Sigmoid colon (tissue), 7 donors: ENCODE measurements around the gene YIPF3. TPM values are rescaled to one million over a fixed set of nuclear protein-coding genes. Genes with fewer than 3 reads are reported as not detected.

Experiments
- DNase-seq: peaks from one replicate; pipeline ENCODE4 v3.0.0-alpha.2; 2019
- H3K27ac ChIP-seq, 4 donors: fragments of 200-600 bp; sonication (generic); one replicate each; pipeline ENCODE4 v1.5.1; 2016 to 2019; ENCODE audit warnings: mild to moderate bottlenecking in 1 of 4
- H3K27me3 ChIP-seq, 3 donors: fragments of 200-600 bp; sonication (generic); one replicate each; pipeline ENCODE4 v1.5.1; 2019; ENCODE audit warnings: mild to moderate bottlenecking in 1 of 3
- H3K36me3 ChIP-seq, 4 donors: fragments of 200-600 bp; sonication (generic); one replicate each; pipeline ENCODE4 v1.5.1; 2016 to 2019
- H3K4me1 ChIP-seq, 4 donors: fragments of 200-600 bp; sonication (generic); one replicate each; pipeline ENCODE4 v1.5.1; 2017 to 2019
- H3K4me3 ChIP-seq, 4 donors: fragments of 200-600 bp; sonication (generic); one replicate each; pipeline ENCODE4 v1.5.1; 2017 to 2019; ENCODE audit warnings: mild to moderate bottlenecking in 2 of 4, moderate library complexity in 1 of 4
- H3K9me3 ChIP-seq, 4 donors: fragments of 200-600 bp in 3 of 4; sonication (generic) in 3 of 4; one replicate each; pipeline versions ENCODE4 v1.5.1 to v1.6.1; 2013 to 2019
- EP300 ChIP-seq, 4 donors: sonication (generic); formaldehyde crosslinking; IDR thresholded peaks; one replicate each; pipeline ENCODE4 v1.6.1; 2017; ENCODE audit warnings: antibody characterized with exemption in 4 of 4
- POLR2A ChIP-seq, 2 donors: fragments of 450-650 bp; IDR thresholded peaks; one replicate each; pipeline ENCODE4 v1.6.1; 2016; ENCODE audit warnings: antibody characterized with exemption in 2 of 2, mild to moderate bottlenecking in 2 of 2, moderate library complexity in 2 of 2
- POLR2AphosphoS5 ChIP-seq, 4 donors: sonication (generic); formaldehyde crosslinking; IDR thresholded peaks; one replicate each; pipeline ENCODE4 v1.6.1; 2017; ENCODE audit warnings: antibody characterized with exemption in 4 of 4
- WGBS, 2 donors: extraction: QIAGEN DNeasy Blood & Tissue Kit; methylation state at CpG; one replicate each; pipeline ENCODE4 v1.1.7; 2013; 5-methylcytosine and 5-hydroxymethylcytosine counted together
- intact Hi-C: fragments of 100-400 bp; cut with DNase I; formaldehyde crosslinking; loops from one replicate; pipeline ENCODE4 v1.15.1; 2023
- polyA plus RNA-seq, 3 donors: library from polyadenylated mRNA; stranded (reverse); fragments of 200-250 nt; gene quantifications; one replicate each; pipeline ENCODE4 v1.2.3, GENCODE V29; 2013
- small RNA-seq, 3 donors: library from RNA; depleted of rRNA; stranded (forward); fragments of <200 nt; gene quantifications; one replicate each; pipeline ENCODE3, GENCODE V24; 2016
- total RNA-seq, 4 donors: library from RNA; depleted of rRNA; stranded (reverse); fragments of >200 nt; gene quantifications; one replicate each; pipeline ENCODE4 v1.1.0, GENCODE V29; 2016
- TF ChIP-seq, protein P1 (sequence below), 4 experiments: fragments of 450-650 bp in 3 of 4; fragments of 200-600 bp in 1 of 4; IDR thresholded peaks; one replicate each; pipeline ENCODE4 v1.5.1; 2016 to 2019; ENCODE audit warnings: antibody characterized with exemption in 4 of 4, mild to moderate bottlenecking in 3 of 4, moderate library complexity in 2 of 4
- donor health status: healthy with polysubstance abuse.
- donor health status: Bipolar disorder and iron deficiency.
- donor health status: healthy.

The YIPF3 gene
- total and polyA plus RNA-seq, 7 donors: 35.4 to 93.6 (median 65.6) TPM

DNA sequence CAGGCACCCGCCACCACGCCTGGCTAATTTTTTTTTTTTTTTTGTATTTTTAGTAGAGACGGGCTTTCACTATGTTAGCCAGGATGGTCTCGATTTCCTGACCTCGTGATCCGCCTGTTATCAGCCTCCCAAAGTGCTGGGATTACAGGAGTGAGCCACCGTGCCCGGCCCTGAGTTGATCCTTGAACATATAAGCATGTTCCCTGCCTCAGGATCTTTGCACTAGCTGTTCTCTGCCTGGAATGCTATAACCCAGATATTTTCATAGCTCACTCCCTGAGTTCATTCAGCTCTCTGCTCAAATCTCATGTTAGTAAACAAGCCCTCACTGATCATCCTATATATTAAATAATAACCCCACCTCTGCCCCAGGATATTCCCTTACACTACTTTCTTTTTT is 52.4 kb downstream of the YIPF3 start:
- TF ChIP-seq POLR2A (IDR thresholded peaks at IDR 0.05): no peak
- TF ChIP-seq, protein P1, sequence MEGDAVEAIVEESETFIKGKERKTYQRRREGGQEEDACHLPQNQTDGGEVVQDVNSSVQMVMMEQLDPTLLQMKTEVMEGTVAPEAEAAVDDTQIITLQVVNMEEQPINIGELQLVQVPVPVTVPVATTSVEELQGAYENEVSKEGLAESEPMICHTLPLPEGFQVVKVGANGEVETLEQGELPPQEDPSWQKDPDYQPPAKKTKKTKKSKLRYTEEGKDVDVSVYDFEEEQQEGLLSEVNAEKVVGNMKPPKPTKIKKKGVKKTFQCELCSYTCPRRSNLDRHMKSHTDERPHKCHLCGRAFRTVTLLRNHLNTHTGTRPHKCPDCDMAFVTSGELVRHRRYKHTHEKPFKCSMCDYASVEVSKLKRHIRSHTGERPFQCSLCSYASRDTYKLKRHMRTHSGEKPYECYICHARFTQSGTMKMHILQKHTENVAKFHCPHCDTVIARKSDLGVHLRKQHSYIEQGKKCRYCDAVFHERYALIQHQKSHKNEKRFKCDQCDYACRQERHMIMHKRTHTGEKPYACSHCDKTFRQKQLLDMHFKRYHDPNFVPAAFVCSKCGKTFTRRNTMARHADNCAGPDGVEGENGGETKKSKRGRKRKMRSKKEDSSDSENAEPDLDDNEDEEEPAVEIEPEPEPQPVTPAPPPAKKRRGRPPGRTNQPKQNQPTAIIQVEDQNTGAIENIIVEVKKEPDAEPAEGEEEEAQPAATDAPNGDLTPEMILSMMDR (IDR thresholded peaks at IDR 0.05): no peak
- TF ChIP-seq POLR2AphosphoS5 (IDR thresholded peaks at IDR 0.05): no peak
- TF ChIP-seq EP300 (IDR thresholded peaks at IDR 0.05): no peak
- H3K36me3 ChIP-seq: no peaks in the 10 kb centered on the region
- no peak overlapping the region for H3K4me3 ChIP-seq
- 75 to 88% methylated on average over 8 of the region's 8 CpGs for WGBS, 2 donors
- no peak overlapping the region for H3K27ac ChIP-seq
- H3K9me3 ChIP-seq: no peaks in the 10 kb centered on the region
- no peak for DNase-seq
- no peaks in the 10 kb centered on the region for H3K4me1 ChIP-seq
- intact Hi-C loops: no loop called here
- peaks cover 0 to 49% (median 19%) of the 10 kb centered on the region in 3 donors for H3K27me3 ChIP-seq

DNA sequence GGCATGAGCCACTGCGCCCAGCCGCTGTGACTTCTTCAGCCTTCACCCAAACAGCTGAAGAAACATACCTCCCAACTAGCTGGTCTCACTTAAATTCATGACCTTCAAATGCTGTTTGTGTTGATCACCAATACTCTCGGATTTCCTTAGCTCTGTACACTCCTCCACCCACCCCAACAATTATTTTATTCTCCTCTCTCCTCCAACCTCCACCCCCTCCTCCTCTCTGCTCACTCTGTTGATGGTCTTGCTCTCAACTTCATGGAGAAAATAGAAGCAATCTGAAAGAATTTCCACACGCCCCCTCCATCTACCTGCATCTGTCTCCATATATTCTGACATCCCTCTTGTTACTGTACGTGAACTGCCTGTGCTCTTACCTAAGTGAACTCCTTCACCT is 54.8 kb downstream of the YIPF3 start:
- H3K9me3 ChIP-seq: no peaks in the 10 kb centered on the region
- no peaks in the 10 kb centered on the region for H3K36me3 ChIP-seq
- TF ChIP-seq EP300 (IDR thresholded peaks at IDR 0.05) (no peak), POLR2AphosphoS5 (IDR thresholded peaks at IDR 0.05) (no peak), POLR2A (IDR thresholded peaks at IDR 0.05) (no peak)
- TF ChIP-seq, protein P1 (IDR thresholded peaks at IDR 0.05): no peak
- no peak for DNase-seq
- no peak overlapping the region for H3K27ac ChIP-seq
- WGBS, 2 donors: 70 to 77% methylated on average over 5 of the region's 5 CpGs
- intact Hi-C loops: no loop called here
- H3K27me3 ChIP-seq: peaks cover under 1 to 66% (median 34%) of the 10 kb centered on the region in 3 donors
- no peaks in the 10 kb centered on the region for H3K4me1 ChIP-seq
- H3K4me3 ChIP-seq: no peak overlapping the region

Small RNA genes within 50 kb of the gene (small RNA-seq; reads per million reads assigned to genes)
- gene RF00426: 0 reads per million in 3 donors
- 0 reads per million in 3 donors for gene RNU6-1113P

Other genes starting within 250 kb of the YIPF3 start
- gene SLC22A7, start 218.7 kb downstream of the YIPF3 start, total RNA-seq: not detected
- gene SLC22A7, start 218.7 kb downstream of the YIPF3 start, polyA plus RNA-seq: not detected
- not detected for gene CRIP3, start 208.1 kb downstream of the YIPF3 start, total RNA-seq
- gene CRIP3, start 208.1 kb downstream of the YIPF3 start, polyA plus RNA-seq: 1 to 10 TPM in 1 of 3 donors, not detected in 2; 5.2 TPM
- gene ZNF318, start 147.3 kb downstream of the YIPF3 start, total RNA-seq: 10 to 100 TPM; 11.7 to 19.1 (median 15.1) TPM
- gene ZNF318, start 147.3 kb downstream of the YIPF3 start, polyA plus RNA-seq: 10 to 100 TPM in 1 of 3 donors, 1 to 10 TPM in 2; 2.1 to 12.7 (median 2.4) TPM
- gene ABCC10, start 89.4 kb downstream of the YIPF3 start, total RNA-seq: 10 to 100 TPM; 11.5 to 24.9 (median 12.3) TPM
- 10 to 100 TPM in 1 of 3 donors, 1 to 10 TPM in 2; 2.4 to 25.0 (median 5.1) TPM for gene ABCC10, start 89.4 kb downstream of the YIPF3 start, polyA plus RNA-seq
- gene DLK2, start 61.4 kb downstream of the YIPF3 start, total RNA-seq: not detected
- under 1 TPM in 1 of 3 donors, not detected in 2; 0.64 TPM for gene DLK2, start 61.4 kb downstream of the YIPF3 start, polyA plus RNA-seq
- 10 to 100 TPM; 14.8 to 27.1 (median 23.6) TPM for gene TJAP1, start 39.4 kb downstream of the YIPF3 start, total RNA-seq
- gene TJAP1, start 39.4 kb downstream of the YIPF3 start, polyA plus RNA-seq: 10 to 100 TPM in 1 of 3 donors, 1 to 10 TPM in 2; 3.0 to 20.0 (median 9.0) TPM
- gene LRRC73, start 6.6 kb downstream of the YIPF3 start, total RNA-seq: 1 to 10 TPM in 2 of 4 donors, under 1 TPM in 2; 0.33 to 1.1 (median 0.72) TPM
- under 1 TPM in 1 of 3 donors, not detected in 2; 0.47 TPM for gene LRRC73, start 6.6 kb downstream of the YIPF3 start, polyA plus RNA-seq
- gene POLR1C, start 163 bp upstream of the YIPF3 start, total RNA-seq: 10 to 100 TPM; 11.9 to 25.5 (median 19.1) TPM
- 10 to 100 TPM; 12.6 to 39.5 (median 14.3) TPM for gene POLR1C, start 163 bp upstream of the YIPF3 start, polyA plus RNA-seq
- 10 to 100 TPM; 13.7 to 53.7 (median 14.7) TPM for gene XPO5, start 59.1 kb upstream of the YIPF3 start, total RNA-seq
- 10 to 100 TPM in 1 of 3 donors, 1 to 10 TPM in 2; 3.0 to 11.5 (median 7.8) TPM for gene XPO5, start 59.1 kb upstream of the YIPF3 start, polyA plus RNA-seq
- gene POLH, start 59.3 kb upstream of the YIPF3 start, total RNA-seq: 1 to 10 TPM; 4.9 to 7.8 (median 6.3) TPM
- 1 to 10 TPM; 1.8 to 6.5 (median 3.0) TPM for gene POLH, start 59.3 kb upstream of the YIPF3 start, polyA plus RNA-seq
- gene GTPBP2, start 112.3 kb upstream of the YIPF3 start, total RNA-seq: 10 to 100 TPM; 26.8 to 36.6 (median 32.5) TPM
- gene GTPBP2, start 112.3 kb upstream of the YIPF3 start, polyA plus RNA-seq: 10 to 100 TPM; 44.4 to 71.0 (median 70.5) TPM
- 10 to 100 TPM; 13.0 to 32.3 (median 29.8) TPM for gene MAD2L1BP, start 118.9 kb upstream of the YIPF3 start, total RNA-seq
- gene MAD2L1BP, start 118.9 kb upstream of the YIPF3 start, polyA plus RNA-seq: 10 to 100 TPM; 41.9 to 68.7 (median 49.2) TPM
- under 1 TPM in 3 of 4 donors, not detected in 1; under 0.01 to 0.68 (median 0.16) TPM for gene RSPH9, start 128.1 kb upstream of the YIPF3 start, total RNA-seq
- gene RSPH9, start 128.1 kb upstream of the YIPF3 start, polyA plus RNA-seq: under 1 TPM; 0.25 to 0.60 (median 0.46) TPM
- 10 to 100 TPM; 28.8 to 43.9 (median 34.1) TPM for gene MRPS18A, start 170.9 kb upstream of the YIPF3 start, total RNA-seq
- 10 to 100 TPM; 72.1 to 93.2 (median 90.2) TPM for gene MRPS18A, start 170.9 kb upstream of the YIPF3 start, polyA plus RNA-seq